Measurements from ENCODE around the gene GMDS.

GMDS gene

GRCh38 chr6:2118136-2118535 is 127.3 kb downstream of the GMDS start:
- no peak for TF ChIP-seq CTCF (IDR thresholded peaks at IDR 0.05; ENCODE audit: low read depth, low read length)
- no peak for DNase-seq (ENCODE audit: low read depth in 2 of 2)
- no peak overlapping the region for H3K4me3 ChIP-seq (replicated peaks in 1 of 2; ENCODE audit: low read depth in 2 of 2, low read length in 2 of 2)

- no peak overlapping the region for H3K4me3 ChIP-seq (replicated peaks in 1 of 2; ENCODE audit: low read depth in 2 of 2, low read length in 2 of 2)
- no peak for TF ChIP-seq CTCF (IDR thresholded peaks at IDR 0.05; ENCODE audit: low read depth, low read length)
- no peak for DNase-seq (ENCODE audit: low read depth in 2 of 2)
Observed at GRCh38 chr6:2117447-2117846, 128.0 kb downstream of the GMDS start.

- DNase-seq (ENCODE audit: low read depth in 2 of 2) = peak in 1 of 2 donors; percentile 19
- TF ChIP-seq CTCF (IDR thresholded peaks at IDR 0.05; ENCODE audit: low read depth, low read length) = no peak
- no peak overlapping the region for H3K4me3 ChIP-seq (replicated peaks in 1 of 2; ENCODE audit: low read depth in 2 of 2, low read length in 2 of 2)
Observed at GRCh38 chr6:2116496-2116895, 128.9 kb downstream of the GMDS start.

- no peak overlapping the region for H3K4me3 ChIP-seq (replicated peaks in 1 of 2; ENCODE audit: low read depth in 2 of 2, low read length in 2 of 2)
- TF ChIP-seq CTCF (IDR thresholded peaks at IDR 0.05; ENCODE audit: low read depth, low read length) = no peak
- no peak for DNase-seq (ENCODE audit: low read depth in 2 of 2)
Observed at GRCh38 chr6:2114100-2114499, 131.3 kb downstream of the GMDS start.

- DNase-seq (ENCODE audit: low read depth in 2 of 2) = peak; percentile 86 to 92
- no peak overlapping the region for H3K4me3 ChIP-seq (replicated peaks in 1 of 2; ENCODE audit: low read depth in 2 of 2, low read length in 2 of 2)
- no peak for TF ChIP-seq CTCF (IDR thresholded peaks at IDR 0.05; ENCODE audit: low read depth, low read length)
Observed at GRCh38 chr6:2111162-2111677, 134.2 kb downstream of the GMDS start.

GRCh38 chr6:2110504-2110903 is 134.9 kb downstream of the GMDS start:
- TF ChIP-seq CTCF (IDR thresholded peaks at IDR 0.05; ENCODE audit: low read depth, low read length) = no peak
- peak overlapping the region in 1 of 2 donors; percentile 6 for H3K4me3 ChIP-seq (replicated peaks in 1 of 2; ENCODE audit: low read depth in 2 of 2, low read length in 2 of 2)
- peak; percentile 26 to 58 for DNase-seq (ENCODE audit: low read depth in 2 of 2)

GRCh38 chr6:2109796-2110195 is 135.6 kb downstream of the GMDS start:
- DNase-seq (ENCODE audit: low read depth in 2 of 2) = no peak
- H3K4me3 ChIP-seq (replicated peaks in 1 of 2; ENCODE audit: low read depth in 2 of 2, low read length in 2 of 2) = no peak overlapping the region
- TF ChIP-seq CTCF (IDR thresholded peaks at IDR 0.05; ENCODE audit: low read depth, low read length) = no peak
